Right lobe of liver (tissue), 4 donors: ENCODE measurements around the gene CNBP.

Experiments
- CTCF ChIP-seq, 4 donors: fragments of 200-600 bp in 3 of 4; fragments of 450-650 bp in 1 of 4; IDR thresholded peaks; one replicate each; pipeline versions ENCODE4 v1.5.1 to v1.8.0; 2016 to 2022; ENCODE audit warnings: antibody characterized with exemption in 4 of 4, mild to moderate bottlenecking in 2 of 4
- POLR2A ChIP-seq: fragments of 450-650 bp; IDR thresholded peaks from one replicate; pipeline ENCODE4 v1.6.1; 2017; ENCODE audit warnings: antibody characterized with exemption, mild to moderate bottlenecking
- donor health status: DM: no; HTN: no; CAD: no.
- donor health status: DM: no; HTN: no; CAD: no.
- donor health status: DM: no; HTN: yes; CAD: no.

DNA sequence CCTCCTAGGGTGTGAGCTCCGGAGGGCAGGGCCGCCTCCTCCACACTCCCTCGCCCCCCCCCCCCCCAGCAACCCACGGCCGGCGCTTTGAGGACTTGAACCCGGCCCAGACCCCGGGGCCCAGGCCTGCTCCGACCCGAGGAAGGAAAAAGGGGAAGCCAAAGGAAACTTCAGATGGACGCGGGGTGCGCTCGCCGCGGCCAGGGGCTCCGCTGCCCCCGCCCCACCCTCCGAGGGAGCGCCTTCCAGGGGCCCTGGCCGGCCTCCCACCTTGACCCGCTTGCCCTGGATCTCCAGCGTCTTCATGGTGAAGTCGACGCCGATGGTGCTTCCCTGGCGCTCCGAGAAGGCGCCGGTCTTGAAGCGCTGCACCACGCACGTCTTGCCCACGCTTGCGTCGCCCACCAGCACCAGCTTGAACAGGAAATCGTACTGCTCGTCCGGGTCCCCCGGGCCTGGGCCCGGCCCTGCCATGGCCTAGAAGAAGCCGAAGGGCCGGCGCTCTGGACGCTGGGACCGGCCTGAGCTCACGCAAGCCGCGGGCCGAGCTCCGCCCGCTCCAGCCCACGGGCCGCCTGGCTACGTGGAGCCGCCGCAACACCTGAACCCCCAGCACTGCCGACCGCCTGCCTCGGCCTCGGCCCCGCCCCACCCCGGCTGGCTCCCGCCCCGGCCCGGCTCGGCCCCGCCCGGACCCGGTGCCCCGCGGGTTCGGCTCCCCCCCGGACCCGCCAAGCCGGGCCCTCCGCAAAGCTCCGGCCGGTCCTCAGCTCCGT, 62.5 kb downstream of the CNBP start:
- TF ChIP-seq CTCF (IDR thresholded peaks at IDR 0.05) (no peak), POLR2A (peak; percentile 90)
